Fibroblast of the aortic adventitia (primary cell): ENCODE data around the gene FTSJ3. TPM values are rescaled to one million over a fixed set of nuclear protein-coding genes. Genes with fewer than 3 reads are reported as not detected.

Experiments
- DNase-seq: peaks from one replicate; pipeline ENCODE4 v3.0.0-alpha.2; 2010; ENCODE audit warnings: low read depth
- H3K4me3 ChIP-seq: 2 replicates; pipeline ENCODE4 v1.5.1; 2011; ENCODE audit warnings: low read depth, mild to moderate bottlenecking, control low read depth, low read length, moderate library complexity
- total RNA-seq: library from RNA; depleted of rRNA; stranded (reverse); fragments of >200 nt; gene quantifications from 2 replicates; pipeline ENCODE4 v1.2.3, GENCODE V29; 2012; ENCODE audit warnings: low replicate concordance
- TF ChIP-seq, protein P1 (sequence below): IDR thresholded peaks from 2 replicates; pipeline ENCODE4 v1.5.1; 2011; ENCODE audit warnings: mild to moderate bottlenecking, low read length, control low read depth, inconsistent platforms; ENCODE audit not compliant: insufficient read depth

Gene FTSJ3
- total RNA-seq, 1 donor, result 39.8 TPM

- TF ChIP-seq, protein P1, sequence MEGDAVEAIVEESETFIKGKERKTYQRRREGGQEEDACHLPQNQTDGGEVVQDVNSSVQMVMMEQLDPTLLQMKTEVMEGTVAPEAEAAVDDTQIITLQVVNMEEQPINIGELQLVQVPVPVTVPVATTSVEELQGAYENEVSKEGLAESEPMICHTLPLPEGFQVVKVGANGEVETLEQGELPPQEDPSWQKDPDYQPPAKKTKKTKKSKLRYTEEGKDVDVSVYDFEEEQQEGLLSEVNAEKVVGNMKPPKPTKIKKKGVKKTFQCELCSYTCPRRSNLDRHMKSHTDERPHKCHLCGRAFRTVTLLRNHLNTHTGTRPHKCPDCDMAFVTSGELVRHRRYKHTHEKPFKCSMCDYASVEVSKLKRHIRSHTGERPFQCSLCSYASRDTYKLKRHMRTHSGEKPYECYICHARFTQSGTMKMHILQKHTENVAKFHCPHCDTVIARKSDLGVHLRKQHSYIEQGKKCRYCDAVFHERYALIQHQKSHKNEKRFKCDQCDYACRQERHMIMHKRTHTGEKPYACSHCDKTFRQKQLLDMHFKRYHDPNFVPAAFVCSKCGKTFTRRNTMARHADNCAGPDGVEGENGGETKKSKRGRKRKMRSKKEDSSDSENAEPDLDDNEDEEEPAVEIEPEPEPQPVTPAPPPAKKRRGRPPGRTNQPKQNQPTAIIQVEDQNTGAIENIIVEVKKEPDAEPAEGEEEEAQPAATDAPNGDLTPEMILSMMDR, result no peak
- no peak overlapping the region for H3K4me3 ChIP-seq
- DNase-seq, result no peak
These were observed 35.3 kb downstream of the FTSJ3 start for GRCh38 chr17:63792055-63792729.

GRCh38 chr17:63790057-63790456 lies 37.4 kb downstream of the FTSJ3 start:
- H3K4me3 ChIP-seq, result no peak overlapping the region
- no peak for DNase-seq
- TF ChIP-seq, protein P1, result no peak

DNA sequence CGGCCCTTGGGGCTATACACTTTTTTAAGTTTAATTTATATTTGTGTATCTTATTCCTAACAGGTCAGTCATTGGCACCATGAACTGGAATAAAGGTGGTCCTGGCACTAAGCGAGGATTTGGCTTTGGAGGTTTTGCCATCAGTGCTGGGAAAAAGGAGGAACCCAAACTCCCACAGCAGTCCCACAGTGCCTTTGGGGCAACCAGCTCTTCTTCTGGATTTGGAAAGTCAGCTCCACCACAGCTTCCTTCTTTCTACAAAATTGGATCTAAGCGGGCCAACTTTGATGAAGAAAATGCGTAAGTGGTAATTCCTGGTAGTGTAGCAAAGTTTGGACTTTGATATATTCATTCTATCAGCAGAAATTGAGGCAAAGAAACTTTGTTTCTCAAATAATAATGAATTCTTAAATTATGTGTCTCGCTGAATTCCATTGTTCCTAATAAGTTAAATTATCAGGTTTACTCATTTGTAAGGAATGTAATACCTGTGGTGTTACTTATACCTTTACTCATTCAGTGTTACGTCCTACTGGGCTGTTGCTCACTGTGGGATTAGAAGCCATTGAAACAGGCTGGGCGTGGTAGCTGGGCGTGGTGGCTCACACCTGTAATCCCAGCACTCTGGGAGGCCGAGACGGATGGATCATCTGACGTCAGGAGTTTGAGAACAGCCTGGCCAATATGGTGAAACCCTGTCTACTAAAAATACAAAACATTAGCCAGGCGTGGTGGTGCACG lies 40.3 kb downstream of the FTSJ3 start:
- no peak overlapping the region for H3K4me3 ChIP-seq
- DNase-seq, result no peak
- TF ChIP-seq, protein P1, result no peak

DNA sequence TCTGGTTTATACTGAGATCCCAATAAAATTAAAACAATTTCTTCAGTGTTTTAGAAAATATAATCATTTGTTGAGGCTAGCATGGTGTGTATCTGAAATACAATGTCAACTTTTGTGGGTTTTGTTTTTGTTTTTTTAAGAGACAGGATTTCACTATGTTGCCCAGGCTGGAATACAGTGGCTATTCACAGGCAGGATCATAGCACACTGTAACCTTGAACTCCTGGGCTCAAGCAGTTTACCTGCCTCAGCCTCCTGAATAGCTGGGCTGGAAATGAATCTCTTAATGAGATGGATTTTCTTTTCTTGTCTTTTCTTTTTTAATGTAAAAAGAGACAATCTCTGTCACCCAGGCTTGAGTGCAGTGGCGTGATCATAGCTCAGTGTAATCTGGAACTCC lies 41.3 kb downstream of the FTSJ3 start:
- H3K4me3 ChIP-seq, result no peak overlapping the region
- no peak for DNase-seq
- TF ChIP-seq, protein P1, result no peak

DNA sequence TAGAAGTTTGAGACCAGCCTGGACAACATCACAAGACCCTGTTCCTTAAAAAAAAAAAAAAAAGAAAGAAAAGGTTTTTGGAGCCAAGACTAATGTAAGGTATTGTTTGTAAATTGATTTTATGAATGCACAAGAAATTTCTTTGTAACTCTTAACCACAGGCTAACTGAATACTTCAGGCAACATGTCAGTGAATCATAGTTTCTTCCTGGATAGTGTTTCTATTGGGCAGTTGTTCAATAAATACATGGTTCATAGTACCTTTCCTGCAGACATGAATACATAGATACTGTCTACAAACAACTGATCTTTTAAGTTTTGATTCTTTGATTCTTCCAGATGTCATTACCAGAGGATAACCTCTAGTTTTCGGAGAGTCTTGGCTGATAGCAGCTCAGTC lies 41.9 kb downstream of the FTSJ3 start:
- DNase-seq, result peak; percentile 61
- TF ChIP-seq, protein P1, result no peak
- no peak overlapping the region for H3K4me3 ChIP-seq

DNA sequence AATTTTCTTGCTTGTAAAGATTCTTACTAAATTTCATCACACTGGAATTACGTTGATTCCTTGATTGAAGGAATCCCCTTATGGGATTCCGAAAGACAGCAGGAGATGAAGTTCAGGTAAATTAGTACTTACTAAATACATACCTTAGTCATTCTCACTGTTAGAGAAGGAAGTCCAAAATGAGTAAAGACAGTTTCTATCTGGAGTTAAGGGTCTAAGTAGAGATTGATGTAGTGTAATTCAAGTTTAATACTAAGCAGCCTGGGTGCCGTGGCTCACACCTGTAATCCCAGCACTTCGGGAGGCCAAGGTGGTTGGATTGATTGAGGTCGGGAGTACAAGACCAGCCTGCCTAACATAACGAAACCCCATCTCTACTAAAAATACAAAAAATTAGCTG lies 43.9 kb downstream of the FTSJ3 start:
- no peak for DNase-seq
- no peak overlapping the region for H3K4me3 ChIP-seq
- TF ChIP-seq, protein P1, result no peak

DNA sequence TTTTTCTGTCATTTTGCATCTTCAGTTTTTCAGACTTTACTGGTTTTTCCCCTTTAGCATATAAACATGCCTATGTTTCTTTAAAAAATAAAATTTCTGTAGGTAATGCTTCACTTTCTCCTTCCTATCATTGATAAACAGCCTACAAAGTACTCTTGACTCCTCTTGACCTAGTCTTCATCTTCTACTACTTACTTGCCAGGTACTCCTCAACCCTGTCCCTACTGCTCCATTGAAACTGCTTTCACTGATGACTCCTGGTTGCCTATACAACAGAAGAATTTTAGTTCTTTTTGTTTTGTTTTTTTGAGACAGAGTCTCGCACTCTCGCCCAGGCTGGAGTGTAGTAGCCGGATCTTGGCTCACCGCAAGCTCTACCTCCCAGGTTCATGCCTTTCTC lies 46.5 kb downstream of the FTSJ3 start:
- TF ChIP-seq, protein P1, result no peak
- DNase-seq, result no peak
- H3K4me3 ChIP-seq, result no peak overlapping the region
